Right cardiac atrium (tissue), 5 donors: Measurements from ENCODE around the gene TTLL11. TPM values are rescaled to one million over a fixed set of nuclear protein-coding genes. Genes with fewer than 3 reads are reported as not detected.

Experiments used
- ATAC-seq, 2 donors: fragments of 200-7000 bp; cut with Tn5 transposase; one replicate each; pipeline versions ENCODE4 v1.8.0 to v1.9.1; 2020; ENCODE audit warnings: moderate library complexity in 2 of 2, mild to moderate bottlenecking in 1 of 2
- DNase-seq, 3 donors: peaks; one replicate each; pipeline ENCODE4 v3.0.0-alpha.2; 2020
- H3K27ac ChIP-seq: one replicate; pipeline ENCODE4 v1.5.1; 2013; ENCODE audit warnings: mild to moderate bottlenecking, low read length, control low read depth, moderate library complexity
- H3K27me3 ChIP-seq: one replicate; pipeline ENCODE4 v1.6.1; 2013; ENCODE audit not compliant: control insufficient read depth, insufficient read depth
- H3K4me1 ChIP-seq: one replicate; pipeline ENCODE4 v1.6.1; 2013; ENCODE audit warnings: low read length; ENCODE audit not compliant: control insufficient read depth, insufficient read depth
- H3K4me3 ChIP-seq: one replicate; pipeline ENCODE4 v1.5.1; 2013; ENCODE audit warnings: low read length, control low read depth
- H3K9me3 ChIP-seq: one replicate; pipeline ENCODE4 v1.6.1; 2013; ENCODE audit warnings: low read length; ENCODE audit not compliant: control insufficient read depth
- WGBS: extraction: QIAGEN DNeasy Blood & Tissue Kit; methylation state at CpG from one replicate; pipeline ENCODE4 v1.1.7; 2013; 5-methylcytosine and 5-hydroxymethylcytosine counted together
- intact Hi-C, 4 donors: fragments of 100-400 bp; cut with DNase I; formaldehyde crosslinking; loops; one replicate each; pipeline versions ENCODE4 v1.11.0 to v1.14.0; 2022 to 2023
- polyA plus RNA-seq: library from polyadenylated mRNA; stranded (reverse); fragments of 200-250 nt; gene quantifications from one replicate; pipeline ENCODE4 v1.2.3, GENCODE V29; 2013
- total RNA-seq, 4 donors: library from RNA; stranded (reverse); fragmentation: NEBNext Ultra II Directional; extraction: Animal tissue kit (Norgen Biotek cat#: 25700); gene quantifications; one replicate each; pipeline ENCODE4 v1.2.1, GENCODE V29; 2021
- donor health status: healthy with polysubstance abuse.
- donor health status: DM: no; HTN: yes; CAD: no.
- donor health status: DM: no; HTN: no; CAD: no.
- donor health status: DM: no; HTN: yes; CAD: no; lungs with severe emphysema.
- donor health status: DM: yes; HTN: yes; CAD: no.

TTLL11 gene
- total and polyA plus RNA-seq, 5 donors = 3.4 to 8.6 (median 5.7) TPM

- Histone ChIP-seq H3K4me3 (no peak overlapping the region), H3K27me3 (no peaks in the 10 kb centered on the region), H3K9me3 (no peaks in the 10 kb centered on the region), H3K4me1 (peaks cover 2% of the 10 kb centered on the region), H3K27ac (no peak overlapping the region)
- intact Hi-C loops = no loop called here
- no peak for ATAC-seq
- DNase-seq = no peak
- WGBS = 85% methylated on average over 31 of the region's 31 CpGs
Observed at GRCh38 chr9:121815546-121816448, 277.3 kb downstream of the TTLL11 start.

DNA sequence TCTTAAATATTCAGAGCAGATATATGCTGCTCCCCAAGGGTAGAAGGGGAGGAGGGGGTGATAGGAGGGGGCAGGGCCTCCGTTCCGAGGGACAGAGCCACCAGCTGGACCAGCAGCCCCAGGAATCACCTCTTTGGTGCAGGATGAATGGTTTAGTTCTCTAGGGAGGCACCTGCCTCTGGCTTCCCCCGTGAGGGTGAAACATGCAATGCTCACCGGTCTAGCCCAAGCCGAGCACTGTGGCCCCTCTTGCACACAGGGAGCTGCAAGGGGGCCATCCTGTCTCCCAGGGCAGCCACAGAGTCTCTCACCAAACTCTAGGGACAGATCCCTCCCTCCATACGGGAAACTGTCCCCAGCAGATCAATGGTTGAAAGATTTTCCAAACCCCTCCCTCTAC lies 278.0 kb downstream of the TTLL11 start:
- Histone ChIP-seq H3K4me3 (no peak overlapping the region), H3K27ac (no peak overlapping the region), H3K27me3 (no peaks in the 10 kb centered on the region), H3K9me3 (no peaks in the 10 kb centered on the region), H3K4me1 (peaks cover 2% of the 10 kb centered on the region)
- intact Hi-C loops = no loop called here
- 90% methylated on average over 6 of the region's 6 CpGs for WGBS
- ATAC-seq = no peak
- DNase-seq = no peak

GRCh38 chr9:121814594-121814993 lies 278.5 kb downstream of the TTLL11 start:
- no peak for ATAC-seq
- H3K4me3 ChIP-seq = no peak overlapping the region
- no peaks in the 10 kb centered on the region for H3K9me3 ChIP-seq
- DNase-seq = no peak
- WGBS = 90% methylated on average over 11 of the region's 11 CpGs
- H3K27ac ChIP-seq = no peak overlapping the region
- no peaks in the 10 kb centered on the region for H3K27me3 ChIP-seq
- intact Hi-C loops = no loop called here
- H3K4me1 ChIP-seq = peaks cover 2% of the 10 kb centered on the region

DNA sequence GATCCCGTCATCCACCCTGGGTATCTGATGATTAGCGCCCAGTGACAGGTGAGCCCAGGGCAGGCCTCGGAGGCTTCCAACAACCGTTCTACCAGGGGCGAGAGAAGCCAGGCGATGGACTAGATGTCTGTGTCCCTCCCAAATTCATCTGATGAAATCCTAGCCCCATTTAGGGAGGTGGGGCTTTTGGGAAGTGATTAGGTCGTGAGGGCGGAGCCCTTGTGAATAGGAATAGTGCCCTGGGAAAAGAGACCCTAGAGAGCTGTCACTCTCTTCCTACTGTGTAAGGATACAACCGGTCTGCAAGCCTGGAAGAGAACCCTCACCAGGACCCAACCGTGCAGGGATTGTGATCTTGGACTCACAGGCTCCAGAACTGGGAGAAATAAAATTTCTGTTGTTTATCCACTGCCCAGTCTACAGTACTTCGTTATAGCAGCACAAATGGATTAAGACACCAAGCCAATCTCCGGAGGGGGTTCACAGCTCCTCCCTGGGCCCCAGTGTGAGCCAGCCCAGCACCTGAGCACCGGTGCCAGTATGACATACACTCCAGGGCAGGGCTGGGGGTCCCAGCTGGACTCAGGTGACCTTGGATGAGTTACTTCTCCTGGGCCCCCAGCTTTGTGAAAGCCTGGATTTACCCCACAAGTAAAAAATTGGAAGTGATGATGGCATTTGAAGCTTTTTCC lies 279.4 kb downstream of the TTLL11 start:
- Histone ChIP-seq H3K4me1 (no peaks in the 10 kb centered on the region), H3K9me3 (no peaks in the 10 kb centered on the region), H3K4me3 (no peak overlapping the region), H3K27ac (no peak overlapping the region), H3K27me3 (no peaks in the 10 kb centered on the region)
- WGBS = 87% methylated on average over 13 of the region's 13 CpGs
- intact Hi-C loops = no loop called here
- DNase-seq (no peak), ATAC-seq (no peak)

- no peak overlapping the region for H3K27ac ChIP-seq
- intact Hi-C loops = no loop called here
- DNase-seq (no peak), ATAC-seq (no peak)
- 88% methylated on average over 12 of the region's 12 CpGs for WGBS
- H3K4me3 ChIP-seq = no peak overlapping the region
- H3K9me3 ChIP-seq = no peaks in the 10 kb centered on the region
- H3K4me1 ChIP-seq = no peaks in the 10 kb centered on the region
- no peaks in the 10 kb centered on the region for H3K27me3 ChIP-seq
Observed at GRCh38 chr9:121812159-121812735, 280.9 kb downstream of the TTLL11 start.

DNA sequence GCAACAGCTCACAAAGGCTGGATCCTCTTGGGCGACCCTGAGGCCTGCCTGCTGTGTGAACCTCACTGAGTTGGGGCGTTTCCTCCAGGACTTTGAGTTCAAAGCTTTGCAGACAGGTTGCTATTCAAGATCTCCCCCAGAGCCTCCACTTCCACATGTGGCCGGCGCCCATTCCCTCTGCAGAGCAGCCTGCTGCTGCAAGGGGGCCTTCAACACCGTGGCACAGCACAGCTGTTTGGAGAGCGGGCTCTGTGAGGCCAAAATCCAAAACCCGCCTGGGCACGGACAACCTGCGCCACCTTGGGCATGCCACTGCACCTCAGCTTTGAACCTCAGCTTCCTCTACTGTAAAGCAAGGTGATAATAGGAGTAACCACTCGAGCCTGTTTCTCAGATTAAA lies 281.4 kb downstream of the TTLL11 start:
- no peak for ATAC-seq
- no peaks in the 10 kb centered on the region for H3K9me3 ChIP-seq
- no peaks in the 10 kb centered on the region for H3K4me1 ChIP-seq
- peak in 1 of 3 donors; percentile 43 for DNase-seq
- 92% methylated on average over 10 of the region's 10 CpGs for whole genome bisulfite sequencing
- no peaks in the 10 kb centered on the region for H3K27me3 ChIP-seq
- H3K27ac ChIP-seq = no peak overlapping the region
- no peak overlapping the region for H3K4me3 ChIP-seq
- intact Hi-C loops = no loop called here

DNA sequence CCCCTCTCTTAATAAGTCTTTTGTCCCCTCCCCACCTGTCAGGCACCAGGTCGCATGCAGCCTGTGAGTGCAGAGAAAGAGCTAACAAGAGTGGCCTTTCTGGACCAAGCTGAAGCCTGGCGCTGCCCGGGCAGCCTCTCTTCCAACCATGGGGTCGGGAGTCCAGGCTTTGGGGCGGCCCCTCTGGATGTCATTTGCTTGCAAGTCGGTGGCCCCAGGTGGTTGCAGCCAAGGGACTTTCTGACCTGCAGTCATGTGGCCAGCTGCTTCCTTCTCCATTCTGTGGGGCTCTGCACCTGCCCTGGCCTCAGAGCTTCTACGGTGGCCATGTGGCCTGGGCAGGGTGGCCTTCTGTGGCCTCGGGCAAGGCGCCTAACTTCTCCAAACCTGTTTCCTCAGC lies 282.0 kb downstream of the TTLL11 start:
- no peaks in the 10 kb centered on the region for H3K9me3 ChIP-seq
- ATAC-seq (no peak), DNase-seq (no peak)
- no peaks in the 10 kb centered on the region for H3K4me1 ChIP-seq
- intact Hi-C loops = no loop called here
- no peak overlapping the region for H3K4me3 ChIP-seq
- no peak overlapping the region for H3K27ac ChIP-seq
- H3K27me3 ChIP-seq = no peaks in the 10 kb centered on the region
- WGBS = 81% methylated on average over 9 of the region's 9 CpGs

GRCh38 chr9:121810489-121810888 lies 282.6 kb downstream of the TTLL11 start:
- no peak for DNase-seq
- Histone ChIP-seq H3K4me1 (no peaks in the 10 kb centered on the region), H3K4me3 (no peak overlapping the region), H3K9me3 (no peaks in the 10 kb centered on the region), H3K27me3 (no peaks in the 10 kb centered on the region), H3K27ac (no peak overlapping the region)
- no peak for ATAC-seq
- WGBS = 88% methylated on average over 3 of the region's 3 CpGs
- intact Hi-C loops = no loop called here

DNA sequence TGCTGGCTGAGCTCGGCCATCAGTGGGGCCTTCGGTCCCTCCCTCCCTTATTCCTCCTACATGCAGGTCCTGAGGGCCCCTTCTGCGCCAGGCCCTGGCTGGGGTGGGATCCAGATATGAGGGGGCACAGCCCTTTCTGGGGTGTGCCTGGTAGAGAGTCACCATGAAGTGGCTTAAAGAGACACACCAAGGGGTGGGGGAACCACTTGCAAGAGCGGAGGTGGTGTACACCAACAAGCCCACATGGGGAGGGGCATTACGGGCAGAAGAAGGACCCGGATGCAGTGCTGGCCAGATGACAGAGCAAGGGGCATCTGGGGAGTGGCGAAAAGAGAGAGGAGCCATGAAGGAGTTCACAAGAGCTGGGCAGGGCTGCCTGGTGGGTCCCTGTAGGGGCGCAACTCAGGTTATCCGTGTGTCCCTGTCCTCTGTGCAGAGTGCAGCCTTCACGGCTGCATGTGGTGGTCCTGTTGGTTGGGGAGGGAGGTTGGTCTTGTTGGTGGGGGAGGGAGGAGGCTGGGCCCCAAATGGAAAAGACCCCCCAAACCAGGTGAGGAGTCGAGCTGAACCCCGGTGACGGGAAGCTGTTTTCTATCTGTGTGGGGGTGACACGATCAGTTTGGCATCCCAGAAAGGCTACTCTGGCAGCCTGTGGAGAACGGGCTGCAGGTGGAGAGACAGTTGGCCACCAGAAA lies 283.6 kb downstream of the TTLL11 start:
- no peak overlapping the region for H3K27ac ChIP-seq
- no peak for DNase-seq
- 91% methylated on average over 15 of the region's 15 CpGs for WGBS
- H3K4me3 ChIP-seq = no peak overlapping the region
- intact Hi-C loops = no loop called here
- H3K9me3 ChIP-seq = no peaks in the 10 kb centered on the region
- H3K4me1 ChIP-seq = no peaks in the 10 kb centered on the region
- H3K27me3 ChIP-seq = no peaks in the 10 kb centered on the region
- ATAC-seq = no peak

DNA sequence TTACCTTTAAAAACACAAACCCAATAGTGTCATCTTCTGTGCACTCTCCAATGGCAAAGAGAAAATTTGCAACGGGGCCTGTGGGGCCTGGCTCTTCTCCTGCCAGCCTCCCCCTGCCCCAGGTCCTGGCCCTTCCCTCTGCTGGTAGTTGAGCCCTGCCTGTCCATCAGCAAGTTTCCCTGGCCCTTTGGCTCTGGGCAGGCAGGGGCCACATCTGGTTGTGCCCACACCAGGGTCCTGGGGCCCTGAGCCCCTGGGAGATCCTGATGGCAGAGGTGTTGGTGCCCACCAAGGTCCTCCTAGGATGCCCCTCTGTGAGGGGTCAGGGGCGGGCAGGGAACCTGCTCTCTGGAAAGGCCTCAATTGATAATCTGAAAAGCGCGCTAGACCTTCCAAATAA lies 284.3 kb downstream of the TTLL11 start:
- Histone ChIP-seq H3K9me3 (no peaks in the 10 kb centered on the region), H3K27ac (no peak overlapping the region), H3K4me3 (no peak overlapping the region), H3K4me1 (no peaks in the 10 kb centered on the region), H3K27me3 (no peaks in the 10 kb centered on the region)
- DNase-seq = no peak
- 64% methylated on average over 4 of the region's 4 CpGs for WGBS
- intact Hi-C loops = no loop called here
- ATAC-seq = no peak
